Stimulated activated CD4-positive, alpha-beta T cell treated with anti-CD3 and anti-CD28 coated beads, TNF-alpha, amount 100 ng/mL, for 24 hours (primary cell): Measurements from ENCODE around the gene IPP.
"Not testable (repeated sequence)": the region's sequence is repeated elsewhere in the genome, so short reads cannot be mapped to it uniquely, and the experiment has no call there.

ENCODE experiments used
- DNase-seq, 3 experiments: peaks; one replicate each; pipeline ENCODE4 v3.0.0-alpha.2; 2020; ENCODE audit warnings: low read depth in 3 of 3

The IPP gene

GRCh38 chr1:45739641-45740156 lies 10.8 kb downstream of the IPP start:
- DNase-seq = not testable (repeated sequence)

GRCh38 chr1:45739137-45739536 lies 11.3 kb downstream of the IPP start:
- DNase-seq = no peak

GRCh38 chr1:45730780-45731319 lies 19.6 kb downstream of the IPP start:
- DNase-seq = no peak

- DNase-seq = no peak
Observed at GRCh38 chr1:45730075-45730779, 20.2 kb downstream of the IPP start.

- not testable (repeated sequence) for DNase-seq
Observed at GRCh38 chr1:45726007-45726406, 24.4 kb downstream of the IPP start.

GRCh38 chr1:45723248-45723930 lies 27.1 kb downstream of the IPP start:
- DNase-seq = no peak

- DNase-seq = no peak
Observed at GRCh38 chr1:45722809-45723208, 27.6 kb downstream of the IPP start.

- no peak for DNase-seq
Observed at GRCh38 chr1:45721207-45721606, 29.2 kb downstream of the IPP start.

- DNase-seq = no peak
Observed at GRCh38 chr1:45718289-45718688, 32.2 kb downstream of the IPP start.

GRCh38 chr1:45717386-45717785 lies 33.1 kb downstream of the IPP start:
- DNase-seq = not testable (repeated sequence)

- DNase-seq = no peak
Observed at GRCh38 chr1:45716700-45717099, 33.8 kb downstream of the IPP start.

- no peak for DNase-seq
Observed at GRCh38 chr1:45713711-45714110, 36.7 kb downstream of the IPP start.

GRCh38 chr1:45704637-45705036 lies 45.8 kb downstream of the IPP start:
- DNase-seq = no peak

- no peak for DNase-seq
Observed at GRCh38 chr1:45694823-45695222, 55.6 kb downstream of the IPP start.

- DNase-seq = not testable (repeated sequence)
Observed at GRCh38 chr1:45693811-45694210, 56.6 kb downstream of the IPP start.

GRCh38 chr1:45687754-45688740 lies 62.4 kb downstream of the IPP start, which contains the start of gene TMEM69:
Gene TMEM69 (plus strand): TSS chr1:45688181. CDS start chr1:45691069, 2,888 bp downstream.
- peak; percentile 69 to 73 (median 71) for DNase-seq

GRCh38 chr1:45687014-45687753 lies 63.3 kb downstream of the IPP start:
- peak; percentile 90 to 96 (median 92) for DNase-seq

GRCh38 chr1:45686288-45687013 lies 64.0 kb downstream of the IPP start, which contains the start of gene GPBP1L1:
Gene GPBP1L1 (minus strand): TSS chr1:45686533. CDS start chr1:45659087, 27,446 bp downstream.
- DNase-seq = peak; percentile 95 to 97 (median 97)

GRCh38 chr1:45686015-45686287 lies 64.5 kb downstream of the IPP start:
- DNase-seq = peak in 2 of 3 experiments; percentile 36 to 40
